ENCODE measurements around the gene HAGHL.

DNA sequence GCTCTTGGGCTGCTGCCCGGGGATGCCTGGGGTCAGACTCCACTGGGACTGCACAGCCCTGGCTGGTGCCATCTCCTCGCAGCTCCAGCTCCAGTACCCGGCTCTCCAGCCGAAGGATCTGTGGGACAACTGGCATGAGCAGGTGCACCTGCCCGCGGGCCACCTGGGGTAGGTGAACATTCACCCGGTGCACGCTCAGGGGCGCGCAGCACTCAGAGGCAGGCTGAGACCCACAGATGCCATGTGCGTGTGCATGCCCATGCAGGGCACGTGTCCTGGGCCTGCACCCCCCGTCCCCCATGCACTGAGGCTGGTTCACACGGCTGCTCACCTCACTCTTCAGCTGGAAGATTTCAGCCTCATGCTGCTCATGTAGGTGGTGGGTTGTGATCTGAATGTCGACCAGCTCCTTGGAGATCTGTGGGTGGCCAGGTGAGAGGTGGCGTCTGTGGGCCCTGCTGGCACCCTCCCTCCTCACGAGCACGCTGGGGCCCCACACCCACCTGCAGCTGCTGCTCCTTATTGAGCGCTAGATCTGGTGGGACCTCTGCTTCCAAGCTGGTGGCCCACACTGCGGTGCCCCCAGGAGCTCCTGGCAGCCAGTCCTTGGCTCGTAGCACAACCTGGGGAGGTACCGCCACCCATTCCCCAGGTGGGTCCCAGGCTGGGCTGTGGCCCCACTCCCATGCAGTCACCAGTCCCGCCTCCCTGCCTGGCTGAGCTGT, 1.3 kb upstream of the HAGHL start:
- TF ChIP-seq, protein P1, sequence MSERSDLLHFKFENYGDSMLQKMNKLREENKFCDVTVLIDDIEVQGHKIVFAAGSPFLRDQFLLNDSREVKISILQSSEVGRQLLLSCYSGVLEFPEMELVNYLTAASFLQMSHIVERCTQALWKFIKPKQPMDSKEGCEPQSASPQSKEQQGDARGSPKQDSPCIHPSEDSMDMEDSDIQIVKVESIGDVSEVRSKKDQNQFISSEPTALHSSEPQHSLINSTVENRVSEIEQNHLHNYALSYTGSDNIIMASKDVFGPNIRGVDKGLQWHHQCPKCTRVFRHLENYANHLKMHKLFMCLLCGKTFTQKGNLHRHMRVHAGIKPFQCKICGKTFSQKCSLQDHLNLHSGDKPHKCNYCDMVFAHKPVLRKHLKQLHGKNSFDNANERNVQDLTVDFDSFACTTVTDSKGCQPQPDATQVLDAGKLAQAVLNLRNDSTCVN (tag by site-specific recombination; optimal IDR thresholded peaks at IDR 0.05) = no peak
- TF ChIP-seq MEIS1 (CRISPR knock-in tag; IDR thresholded peaks at IDR 0.05; ENCODE audit: borderline replicate concordance) = no peak
- TF ChIP-seq CTCF (tag by site-specific recombination; IDR thresholded peaks at IDR 0.05) = no peak
- no peak for TF ChIP-seq KLF1 (tag by site-specific recombination; IDR thresholded peaks at IDR 0.05)
- no peak for TF ChIP-seq ZNF112 (tag by site-specific recombination; IDR thresholded peaks at IDR 0.05)
- no peak for TF ChIP-seq YY1 (tag by site-specific recombination; IDR thresholded peaks at IDR 0.05)
- no peak for TF ChIP-seq ZNF677 (tag by site-specific recombination; IDR thresholded peaks at IDR 0.05)
- TF ChIP-seq ZNF223 (tag by site-specific recombination; IDR thresholded peaks at IDR 0.05) = no peak
- no peak for TF ChIP-seq ZBTB7A (tag by site-specific recombination; IDR thresholded peaks at IDR 0.05; ENCODE audit: low read depth)
- TF ChIP-seq SP2 (tag by site-specific recombination; IDR thresholded peaks at IDR 0.05) = no peak
- no peak for TF ChIP-seq SETDB1 (IDR thresholded peaks at IDR 0.05; ENCODE audit: insufficient read length, low read length)

Measured in HEK293 (cell line).